Left forelimb (tissue), 1 donor: ENCODE data around the gene UPK1A.
"Not testable (repeated sequence)": the region's sequence is repeated elsewhere in the genome, so short reads cannot be mapped to it uniquely, and the experiment has no call there.

Experiments
- DNase-seq: peaks from one replicate; pipeline ENCODE4 v3.0.0-alpha.2; 2018; ENCODE audit warnings: low spot score

The UPK1A gene

DNA sequence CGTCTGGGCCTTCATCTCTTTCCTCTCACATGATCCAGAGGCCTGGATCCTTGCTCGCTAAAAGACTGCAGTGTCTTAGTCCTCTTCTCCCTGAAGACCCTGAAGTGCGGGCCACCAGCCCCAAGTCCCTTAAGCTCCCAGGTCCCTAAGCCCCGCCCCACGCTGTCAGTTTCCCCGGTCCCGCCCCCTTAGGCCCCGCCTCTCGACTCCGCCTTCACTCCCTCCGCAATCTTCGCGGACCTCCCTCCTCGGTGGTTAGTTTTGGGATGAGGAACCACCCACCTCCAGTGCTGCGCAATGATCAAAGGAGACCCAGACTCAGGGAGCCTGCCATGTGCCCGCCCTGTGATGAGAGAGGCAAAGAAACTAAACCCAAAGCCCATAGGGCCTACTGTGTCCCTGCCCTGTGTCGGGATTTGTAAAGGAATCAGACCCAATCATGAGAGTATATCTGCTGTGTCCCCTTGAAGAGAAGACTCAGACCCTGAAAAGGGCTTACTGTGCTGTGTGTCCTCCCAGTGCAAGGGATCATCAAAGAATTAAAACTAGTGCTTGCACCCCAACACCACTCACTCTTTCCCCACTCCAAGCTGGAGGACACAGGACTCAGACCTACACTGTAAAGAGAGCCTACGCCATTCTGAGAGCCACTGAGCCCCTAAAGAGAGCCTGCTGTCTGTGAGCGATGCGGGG is 21.2 kb upstream of the UPK1A start:
- peak; percentile 82 for DNase-seq

- DNase-seq, result no peak
Measured at GRCh38 chr19:35645680-35646511, 20.4 kb upstream of the UPK1A start.

GRCh38 chr19:35648017-35648961 is 18.0 kb upstream of the UPK1A start, which contains the start of gene COX6B1:
COX6B1 (plus strand) TSS chr19:35648323; CDS start chr19:35651244, 2,921 bp downstream.
- peak; percentile 89 for DNase-seq

GRCh38 chr19:35650581-35650980 is 15.7 kb upstream of the UPK1A start:
- no peak for DNase-seq

DNA sequence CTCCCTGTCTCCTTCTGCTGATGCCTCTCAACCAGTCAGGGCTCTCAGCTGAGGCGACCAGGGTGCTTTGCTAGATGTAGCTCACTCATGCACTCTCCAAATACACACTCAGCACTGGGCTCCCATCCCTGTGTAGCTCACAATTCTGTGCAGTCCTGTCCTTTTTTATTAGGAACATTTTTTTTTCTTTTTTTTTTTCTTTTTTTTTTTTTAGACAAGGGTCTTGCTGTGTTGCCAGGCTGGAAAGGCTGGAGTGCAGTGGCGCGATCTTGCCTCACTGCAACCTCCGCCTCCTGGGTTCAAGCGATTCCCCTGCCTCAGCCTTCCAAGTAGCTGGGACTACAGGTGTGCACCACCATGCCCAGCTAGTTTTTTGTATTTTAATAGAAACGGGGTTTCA is 11.5 kb upstream of the UPK1A start:
- not testable (repeated sequence) for DNase-seq

DNA sequence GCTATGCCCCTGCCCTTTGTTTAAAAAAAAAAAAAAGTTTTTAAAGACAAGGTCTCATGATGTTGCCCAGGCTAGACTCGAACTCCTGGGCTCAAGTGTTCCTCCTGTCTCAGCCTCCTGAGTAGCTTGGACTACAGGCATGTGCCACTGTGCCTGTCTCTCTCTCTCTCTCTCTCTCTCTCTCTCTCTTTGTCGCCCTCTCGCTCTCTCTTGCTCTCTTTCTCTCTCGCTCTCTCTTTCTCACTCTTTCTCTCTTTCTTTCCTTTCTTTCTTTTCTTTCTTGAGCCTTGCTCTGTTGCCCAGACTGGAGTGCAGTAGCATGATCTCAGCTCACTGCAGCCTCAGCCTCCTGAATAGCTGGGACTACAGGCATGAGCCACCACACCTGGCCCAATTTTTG is 10.7 kb upstream of the UPK1A start:
- DNase-seq, result no peak

DNA sequence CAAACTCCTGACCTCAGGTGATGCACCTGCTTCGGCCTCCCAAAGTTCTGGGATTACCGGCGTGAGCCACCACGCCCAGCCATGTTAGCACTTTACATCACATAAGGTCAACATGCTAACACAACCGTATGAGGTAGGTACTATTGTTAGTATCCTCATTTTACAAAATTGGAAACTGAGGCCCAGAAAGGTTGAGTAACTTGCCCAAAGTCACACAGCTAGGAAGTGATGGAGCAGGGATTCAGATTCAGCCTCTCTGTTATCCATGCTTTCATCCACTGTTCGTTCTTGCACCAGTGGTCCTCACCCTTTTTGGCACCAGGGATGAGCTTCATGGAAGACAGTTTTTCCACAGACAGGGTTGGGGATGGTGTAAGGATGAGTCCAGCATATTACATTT is 9.6 kb upstream of the UPK1A start:
- DNase-seq, result no peak

GRCh38 chr19:35657904-35658700 is 8.2 kb upstream of the UPK1A start:
- DNase-seq, result no peak

GRCh38 chr19:35661995-35662340 is 4.3 kb upstream of the UPK1A start:
- DNase-seq, result no peak

- DNase-seq, result no peak
Measured at GRCh38 chr19:35663981-35664380, 2.3 kb upstream of the UPK1A start.

DNA sequence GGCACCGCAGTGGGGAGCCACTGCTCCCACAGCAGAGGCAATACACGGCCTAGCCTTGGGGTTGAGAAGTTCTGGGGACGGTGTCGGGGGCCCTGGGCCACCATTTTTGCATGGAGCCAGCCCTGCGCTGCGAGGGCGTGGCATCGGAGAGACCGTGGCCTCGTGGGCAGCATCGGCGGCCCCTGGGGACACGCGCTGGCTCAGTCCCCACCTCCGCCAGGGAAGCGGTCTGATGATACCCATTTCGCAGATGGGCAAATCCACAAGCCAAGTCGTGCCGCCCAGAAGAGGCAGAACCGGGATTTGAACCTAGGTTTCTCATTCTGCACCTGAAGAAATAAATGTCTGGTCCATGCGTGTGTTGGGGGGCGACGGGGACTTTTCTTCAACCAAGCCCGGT is 1.2 kb upstream of the UPK1A start:
- DNase-seq, result no peak

GRCh38 chr19:35665604-35666003 is 713 bp upstream of the UPK1A start:
- DNase-seq, result no peak

GRCh38 chr19:35669566-35669965 is 3.2 kb downstream of the UPK1A start:
- DNase-seq, result no peak

GRCh38 chr19:35669974-35670373 is 3.7 kb downstream of the UPK1A start:
- DNase-seq, result no peak

DNA sequence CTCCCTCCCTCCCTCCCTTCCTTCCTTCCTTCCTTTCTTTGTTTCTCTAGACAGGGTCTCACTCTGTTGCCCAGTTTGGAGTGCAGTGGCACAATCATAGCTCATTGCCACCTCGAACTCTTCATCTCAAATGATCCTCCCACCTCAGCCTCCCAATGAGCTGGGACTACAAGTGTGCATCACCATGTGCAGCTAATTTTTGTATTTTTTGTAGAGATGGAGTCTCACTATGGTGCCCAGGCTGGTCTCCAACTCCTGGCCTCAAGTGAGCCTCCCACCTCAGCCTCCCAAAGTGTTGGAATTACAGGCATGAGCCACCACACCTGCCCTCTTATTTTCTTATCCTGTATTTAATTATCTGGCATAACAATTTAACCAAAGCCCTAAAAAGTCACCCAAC is 4.4 kb downstream of the UPK1A start:
- DNase-seq, result no peak

GRCh38 chr19:35671818-35672217 is 5.5 kb downstream of the UPK1A start:
- DNase-seq, result no peak

DNA sequence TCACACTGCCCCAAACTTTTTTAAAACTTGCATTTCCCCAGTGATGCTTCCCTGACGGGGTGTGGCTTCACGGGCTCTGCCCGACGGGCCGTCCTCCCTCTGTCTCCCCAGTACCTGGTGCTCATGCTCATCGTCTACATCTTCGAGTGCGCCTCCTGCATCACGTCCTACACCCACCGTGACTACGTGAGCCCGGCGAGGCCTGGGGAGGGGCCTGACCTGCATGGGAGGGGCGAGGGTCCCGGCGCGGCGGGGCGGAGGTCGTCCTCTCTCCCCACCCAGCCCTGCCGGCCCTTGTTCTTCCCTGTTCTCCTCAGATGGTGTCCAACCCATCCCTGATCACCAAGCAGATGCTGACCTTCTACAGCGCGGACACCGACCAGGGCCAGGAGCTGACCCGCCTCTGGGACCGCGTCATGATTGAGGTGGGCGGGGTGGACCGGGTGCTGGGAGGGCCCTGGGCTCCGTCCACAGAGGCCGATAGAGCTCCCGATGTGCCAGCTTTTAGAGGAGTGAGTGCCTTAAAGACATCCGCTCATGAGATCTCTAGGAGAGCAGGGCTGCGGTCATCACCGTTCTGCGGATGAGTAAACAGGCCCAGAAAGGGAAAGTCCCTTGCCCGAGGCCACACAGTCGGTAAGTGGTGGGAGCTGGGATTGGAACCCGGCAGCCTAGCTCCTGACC is 6.9 kb downstream of the UPK1A start:
- no peak for DNase-seq

DNA sequence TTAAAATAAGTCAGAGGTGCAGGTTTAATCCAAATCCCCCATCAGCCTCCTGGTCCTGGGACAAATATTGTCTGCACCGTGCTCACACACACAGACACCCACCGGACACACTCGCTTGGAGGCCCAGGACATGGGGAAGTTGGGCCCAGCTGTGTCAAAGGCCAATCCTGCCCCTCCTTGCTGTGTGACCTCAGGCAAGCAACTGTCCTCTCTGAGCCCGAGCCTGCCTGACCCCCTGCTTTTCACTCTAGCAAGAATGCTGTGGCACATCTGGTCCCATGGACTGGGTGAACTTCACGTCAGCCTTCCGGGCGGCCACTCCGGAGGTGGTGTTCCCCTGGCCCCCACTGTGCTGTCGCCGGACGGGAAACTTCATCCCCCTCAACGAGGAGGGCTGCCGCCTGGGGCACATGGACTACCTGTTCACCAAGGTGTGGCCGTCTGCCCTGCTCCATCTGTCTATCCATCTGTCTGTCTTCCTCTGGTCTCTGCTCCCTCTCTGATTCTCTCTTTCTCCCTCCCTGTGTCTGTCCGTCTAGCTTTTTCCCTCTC is 9.3 kb downstream of the UPK1A start:
- no peak for DNase-seq

DNA sequence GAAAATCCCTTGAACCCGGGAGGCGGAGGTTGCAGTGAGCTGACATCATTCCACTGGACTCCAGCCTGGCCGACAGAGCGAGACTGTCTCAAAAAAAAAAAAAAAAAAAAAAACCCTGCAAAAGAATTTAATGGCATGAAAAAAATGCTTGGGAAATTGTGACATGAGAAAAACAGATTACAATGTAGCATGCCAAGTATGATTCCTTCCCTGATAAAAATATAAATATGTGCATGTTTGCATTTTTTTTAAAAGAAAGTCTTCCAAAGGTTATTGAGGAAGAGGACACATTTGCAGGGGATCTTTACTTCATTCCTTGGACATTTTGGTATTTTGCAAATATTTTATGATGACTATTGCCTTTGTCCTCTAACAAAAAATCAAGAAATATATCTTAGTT is 23.5 kb downstream of the UPK1A start:
- DNase-seq, result no peak

GRCh38 chr19:35691106-35691505 is 24.8 kb downstream of the UPK1A start:
- not testable (repeated sequence) for DNase-seq

DNA sequence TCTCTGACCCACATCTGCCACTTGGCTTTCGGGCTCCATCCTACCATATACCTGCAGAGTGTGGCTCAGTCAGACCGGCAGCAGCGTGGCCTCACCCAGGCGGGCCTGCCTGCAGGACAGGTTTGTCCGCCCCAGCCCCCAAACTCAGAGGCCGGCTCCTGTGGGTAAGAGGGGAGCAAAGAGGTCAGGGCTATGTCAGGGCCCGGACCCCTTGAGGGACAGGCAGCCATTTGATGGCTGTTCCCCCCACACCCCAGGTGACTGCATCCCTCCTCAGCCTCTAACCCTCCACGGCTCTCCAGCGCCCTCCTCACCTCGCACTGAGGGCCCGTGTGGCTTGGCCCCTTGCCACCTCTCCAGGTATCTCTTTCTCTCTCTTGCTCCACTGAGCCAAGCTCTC is 25.7 kb downstream of the UPK1A start:
- DNase-seq, result no peak
